Left kidney (tissue), 2 donors: ENCODE data around the gene ADAM23. TPM values are rescaled to one million over a fixed set of nuclear protein-coding genes. Genes with fewer than 3 reads are reported as not detected.
A peak's percentile ranks its signal among the peaks of the same experiment; 100 is the strongest.

Experiments
- DNase-seq: peaks from one replicate; pipeline ENCODE4 v3.0.0-alpha.2; 2013
- polyA plus RNA-seq: library from polyadenylated mRNA; unstranded; fragments of 120-200 nt; gene quantifications from one replicate; pipeline ENCODE4 v1.2.1, GENCODE V29; 2013; ENCODE audit not compliant: insufficient read length

Gene ADAM23
- polyA plus RNA-seq, 1 donor, result 6.9 TPM

- no peak for DNase-seq
These were observed 879 bp upstream of the ADAM23 start for GRCh38 chr2:206442474-206442832.

- DNase-seq, result peak; percentile 18
These were observed 599 bp downstream of the ADAM23 start for GRCh38 chr2:206443735-206444527.

GRCh38 chr2:206445948-206446347 is 2.6 kb downstream of the ADAM23 start:
- no peak for DNase-seq

GRCh38 chr2:206452242-206452641 is 8.9 kb downstream of the ADAM23 start:
- no peak for DNase-seq

GRCh38 chr2:206452750-206453149 is 9.4 kb downstream of the ADAM23 start:
- no peak for DNase-seq

- DNase-seq, result no peak
These were observed 12.9 kb downstream of the ADAM23 start for GRCh38 chr2:206456078-206456754.

GRCh38 chr2:206457188-206457634 is 13.9 kb downstream of the ADAM23 start:
- no peak for DNase-seq

- DNase-seq, result no peak
These were observed 19.0 kb downstream of the ADAM23 start for GRCh38 chr2:206462240-206462854.

- no peak for DNase-seq
These were observed 20.4 kb downstream of the ADAM23 start for GRCh38 chr2:206463685-206464084.

GRCh38 chr2:206464597-206464996 is 21.3 kb downstream of the ADAM23 start:
- DNase-seq, result no peak

GRCh38 chr2:206471524-206472062 is 28.3 kb downstream of the ADAM23 start:
- DNase-seq, result no peak

- DNase-seq, result no peak
These were observed 28.8 kb downstream of the ADAM23 start for GRCh38 chr2:206472094-206472493.

- DNase-seq, result no peak
These were observed 30.8 kb downstream of the ADAM23 start for GRCh38 chr2:206474099-206474498.

- DNase-seq, result no peak
These were observed 34.0 kb downstream of the ADAM23 start for GRCh38 chr2:206477296-206477695.

- no peak for DNase-seq
These were observed 35.0 kb downstream of the ADAM23 start for GRCh38 chr2:206478340-206478739.

- no peak for DNase-seq
These were observed 36.8 kb downstream of the ADAM23 start for GRCh38 chr2:206480161-206480560.

GRCh38 chr2:206480620-206481019 is 37.3 kb downstream of the ADAM23 start:
- DNase-seq, result no peak

- no peak for DNase-seq
These were observed 37.7 kb downstream of the ADAM23 start for GRCh38 chr2:206481056-206481455.

- DNase-seq, result no peak
These were observed 38.8 kb downstream of the ADAM23 start for GRCh38 chr2:206482123-206482522.

GRCh38 chr2:206482633-206483032 is 39.3 kb downstream of the ADAM23 start:
- no peak for DNase-seq

GRCh38 chr2:206488053-206488452 is 44.7 kb downstream of the ADAM23 start:
- no peak for DNase-seq

GRCh38 chr2:206488623-206489022 is 45.3 kb downstream of the ADAM23 start:
- no peak for DNase-seq

- DNase-seq, result no peak
These were observed 50.7 kb downstream of the ADAM23 start for GRCh38 chr2:206494061-206494460.
